A549 (cell line): Measurements from ENCODE around the gene FMOD.

Experiments used
- CEBPB ChIP-seq, 2 experiments: fragments of >200 bp in 1 of 2; sonication (Bioruptor Twin) in 1 of 2; formaldehyde crosslinking in 1 of 2; IDR thresholded peaks; 2 replicates each; pipeline ENCODE4 v1.6.1; 2012 to 2016
- EP300 ChIP-seq, 2 experiments: fragments of >200 bp; sonication (Bioruptor Twin); formaldehyde crosslinking; IDR thresholded peaks; 2 replicates in 1 of 2; 3 replicates in 1 of 2; pipeline ENCODE4 v1.6.1; 2016 to 2017
- JUNB ChIP-seq: fragments of >200 bp; sonication (Bioruptor Twin); formaldehyde crosslinking; IDR thresholded peaks from 2 replicates; pipeline ENCODE4 v1.6.1; 2016
- KDM1A ChIP-seq: fragments of 200-600 bp; sonication (generic); IDR thresholded peaks from 2 replicates; pipeline ENCODE4 v1.6.1; 2016; ENCODE audit warnings: low read depth, mild to moderate bottlenecking
- MAFK ChIP-seq: fragments of 450-650 bp; IDR thresholded peaks from 2 replicates; pipeline ENCODE4 v1.6.1; 2014; ENCODE audit not compliant: partially characterized antibody
- POLR2A ChIP-seq: IDR thresholded peaks from 2 replicates; pipeline ENCODE4 v1.6.1; 2012; ENCODE audit warnings: mild to moderate bottlenecking, low read length
- RCOR1 ChIP-seq: fragments of 150-350 bp; IDR thresholded peaks from 2 replicates; pipeline ENCODE4 v1.6.1; 2014; ENCODE audit warnings: antibody characterized with exemption, low read length, low read depth
- RNF2 ChIP-seq: fragments of 200-600 bp; sonication (generic); IDR thresholded peaks from 2 replicates; pipeline ENCODE4 v1.6.1; 2016; ENCODE audit warnings: low read depth, mild to moderate bottlenecking, antibody characterized with exemption, moderate library complexity, borderline replicate concordance
- TFCP2L1 ChIP-seq: fragments of 250-450 bp; sonication (Bioruptor Pico); IDR thresholded peaks from 2 replicates; pipeline ENCODE4 v1.5.0; 2021; ENCODE audit warnings: mild to moderate bottlenecking
- TF ChIP-seq, protein P1 (sequence below): fragments of >200 bp; sonication (Bioruptor Twin); formaldehyde crosslinking; IDR thresholded peaks from 3 replicates; pipeline ENCODE4 v1.5.1; 2016

DNA sequence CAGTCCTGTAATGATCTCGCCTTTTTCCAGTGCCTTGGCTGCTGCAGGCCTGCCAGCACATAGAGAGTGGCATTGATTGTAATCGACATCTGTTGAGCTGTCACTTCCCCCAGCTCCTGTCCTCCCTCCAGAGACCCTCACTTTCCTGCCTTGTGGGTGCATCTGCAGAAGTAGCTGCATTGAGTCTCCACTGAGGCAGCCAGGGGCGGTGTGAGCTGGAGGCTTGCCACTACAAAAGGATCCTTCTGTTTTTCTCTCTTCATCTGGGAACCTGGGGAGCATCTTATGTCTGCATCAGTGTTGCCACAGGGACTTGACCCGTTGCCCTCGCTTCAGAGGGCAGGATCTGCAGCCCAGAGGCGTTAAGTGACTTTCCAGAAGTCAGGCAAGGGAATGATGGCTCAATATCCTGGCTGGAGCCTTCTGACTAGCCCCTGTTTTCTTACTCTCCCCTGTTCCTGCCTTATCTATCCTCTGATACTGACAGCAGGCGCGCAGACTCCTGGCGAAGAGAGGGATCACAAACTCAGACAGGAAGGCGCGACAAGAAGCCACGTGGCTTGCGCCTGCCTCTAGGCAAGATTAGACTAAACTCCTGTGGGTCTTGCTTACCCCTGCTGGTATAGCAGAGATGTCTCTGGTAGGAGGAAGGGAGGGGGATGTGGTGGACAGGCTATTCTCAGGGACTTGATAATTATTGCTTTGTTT is 13.3 kb upstream of the FMOD start:
- no peak for TF ChIP-seq POLR2A
- TF ChIP-seq CEBPB (IDR thresholded peaks at IDR 0.05) = no peak
- no peak for TF ChIP-seq EP300 (IDR thresholded peaks at IDR 0.05)
- no peak for TF ChIP-seq MAFK
- no peak for TF ChIP-seq RCOR1
- no peak for TF ChIP-seq JUNB
- TF ChIP-seq, protein P1, sequence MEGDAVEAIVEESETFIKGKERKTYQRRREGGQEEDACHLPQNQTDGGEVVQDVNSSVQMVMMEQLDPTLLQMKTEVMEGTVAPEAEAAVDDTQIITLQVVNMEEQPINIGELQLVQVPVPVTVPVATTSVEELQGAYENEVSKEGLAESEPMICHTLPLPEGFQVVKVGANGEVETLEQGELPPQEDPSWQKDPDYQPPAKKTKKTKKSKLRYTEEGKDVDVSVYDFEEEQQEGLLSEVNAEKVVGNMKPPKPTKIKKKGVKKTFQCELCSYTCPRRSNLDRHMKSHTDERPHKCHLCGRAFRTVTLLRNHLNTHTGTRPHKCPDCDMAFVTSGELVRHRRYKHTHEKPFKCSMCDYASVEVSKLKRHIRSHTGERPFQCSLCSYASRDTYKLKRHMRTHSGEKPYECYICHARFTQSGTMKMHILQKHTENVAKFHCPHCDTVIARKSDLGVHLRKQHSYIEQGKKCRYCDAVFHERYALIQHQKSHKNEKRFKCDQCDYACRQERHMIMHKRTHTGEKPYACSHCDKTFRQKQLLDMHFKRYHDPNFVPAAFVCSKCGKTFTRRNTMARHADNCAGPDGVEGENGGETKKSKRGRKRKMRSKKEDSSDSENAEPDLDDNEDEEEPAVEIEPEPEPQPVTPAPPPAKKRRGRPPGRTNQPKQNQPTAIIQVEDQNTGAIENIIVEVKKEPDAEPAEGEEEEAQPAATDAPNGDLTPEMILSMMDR = no peak
- no peak for TF ChIP-seq RNF2
- TF ChIP-seq TFCP2L1 (CRISPR knock-in tag) = no peak
- no peak for TF ChIP-seq KDM1A
